ENCODE results near the gene LYZL2.
"Not testable (repeated sequence)": the region's sequence is repeated elsewhere in the genome, so short reads cannot be mapped to it uniquely, and the experiment has no call there.

- not testable (repeated sequence) for TF ChIP-seq EZH2 (IDR thresholded peaks at IDR 0.05; ENCODE audit: insufficient read depth, low read length)
- TF ChIP-seq, protein P1, sequence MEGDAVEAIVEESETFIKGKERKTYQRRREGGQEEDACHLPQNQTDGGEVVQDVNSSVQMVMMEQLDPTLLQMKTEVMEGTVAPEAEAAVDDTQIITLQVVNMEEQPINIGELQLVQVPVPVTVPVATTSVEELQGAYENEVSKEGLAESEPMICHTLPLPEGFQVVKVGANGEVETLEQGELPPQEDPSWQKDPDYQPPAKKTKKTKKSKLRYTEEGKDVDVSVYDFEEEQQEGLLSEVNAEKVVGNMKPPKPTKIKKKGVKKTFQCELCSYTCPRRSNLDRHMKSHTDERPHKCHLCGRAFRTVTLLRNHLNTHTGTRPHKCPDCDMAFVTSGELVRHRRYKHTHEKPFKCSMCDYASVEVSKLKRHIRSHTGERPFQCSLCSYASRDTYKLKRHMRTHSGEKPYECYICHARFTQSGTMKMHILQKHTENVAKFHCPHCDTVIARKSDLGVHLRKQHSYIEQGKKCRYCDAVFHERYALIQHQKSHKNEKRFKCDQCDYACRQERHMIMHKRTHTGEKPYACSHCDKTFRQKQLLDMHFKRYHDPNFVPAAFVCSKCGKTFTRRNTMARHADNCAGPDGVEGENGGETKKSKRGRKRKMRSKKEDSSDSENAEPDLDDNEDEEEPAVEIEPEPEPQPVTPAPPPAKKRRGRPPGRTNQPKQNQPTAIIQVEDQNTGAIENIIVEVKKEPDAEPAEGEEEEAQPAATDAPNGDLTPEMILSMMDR (IDR thresholded peaks at IDR 0.05; ENCODE audit: insufficient read depth, low read depth, low read length) = not testable (repeated sequence)
Measured at GRCh38 chr10:30655001-30655400, 25.4 kb upstream of the LYZL2 start.
